Mammary epithelial cell (primary cell): ENCODE data around the gene EPB41L3.

Source experiments
- CTCF ChIP-seq, 2 donors: IDR thresholded peaks in 1 of 2; conservative IDR thresholded peaks in 1 of 2; 2 replicates each; pipeline ENCODE4 v1.5.1; 2011 to 2012; ENCODE audit warnings: inconsistent platforms in 2 of 2, low read length in 2 of 2, mild to moderate bottlenecking in 2 of 2, control low read depth in 1 of 2, low read depth in 1 of 2; ENCODE audit not compliant: insufficient read depth in 1 of 2; ENCODE audit errors: extremely low read depth in 1 of 2
- EZH2 ChIP-seq: IDR thresholded peaks from 2 replicates; pipeline ENCODE4 v1.6.1; 2012; ENCODE audit warnings: low read length, inconsistent platforms, borderline replicate concordance

- TF ChIP-seq CTCF (conservative IDR thresholded peaks at IDR 0.05 in 1 of 2, IDR thresholded peaks at IDR 0.05 in 1 of 2; ENCODE audit: extremely low read depth in 1 of 2, insufficient read depth in 1 of 2, low read depth in 1 of 2, low read length in 2 of 2) (no peak), EZH2 (no peak)
Measured at GRCh38 chr18:5488844-5489243, 55.0 kb downstream of the EPB41L3 start.
